HG03432 (cell line): ENCODE measurements around the gene CXCR2.

Source experiments
- ATAC-seq: cut with Tn5 transposase; IDR thresholded peaks from one replicate; pipeline ENCODE4 v1.9.1; 2021; ENCODE audit warnings: mild to moderate bottlenecking, moderate library complexity; ENCODE audit not compliant: unreplicated experiment

Gene CXCR2

GRCh38 chr2:218180467-218181114 lies 54.8 kb downstream of the CXCR2 start:
- no peak for ATAC-seq

- no peak for ATAC-seq
Measured at GRCh38 chr2:218184331-218184730, 58.5 kb downstream of the CXCR2 start.

- peak; percentile 70 for ATAC-seq
Measured at GRCh38 chr2:218186355-218186766, 60.5 kb downstream of the CXCR2 start.
